ENCODE data around the gene ARMH3.
A peak's percentile ranks its signal among the peaks of the same experiment; 100 is the strongest.

The ARMH3 gene

GRCh38 chr10:101858723-101859500, 197.1 kb downstream of the ARMH3 start:
- no peak for DNase-seq (ENCODE audit: low read depth in 2 of 2)

- no peak for DNase-seq (ENCODE audit: low read depth in 2 of 2)
These were observed 198.0 kb downstream of the ARMH3 start for GRCh38 chr10:101857802-101858476.

GRCh38 chr10:101856626-101857025, 199.3 kb downstream of the ARMH3 start:
- DNase-seq (ENCODE audit: low read depth in 2 of 2), result no peak

GRCh38 chr10:101851411-101852116, 204.4 kb downstream of the ARMH3 start:
- DNase-seq (ENCODE audit: low read depth in 2 of 2), result no peak

- DNase-seq (ENCODE audit: low read depth in 2 of 2), result no peak
These were observed 205.2 kb downstream of the ARMH3 start for GRCh38 chr10:101850749-101851148.

- DNase-seq (ENCODE audit: low read depth in 2 of 2), result no peak
These were observed 207.1 kb downstream of the ARMH3 start for GRCh38 chr10:101848894-101849351.

- no peak for DNase-seq (ENCODE audit: low read depth in 2 of 2)
These were observed 207.6 kb downstream of the ARMH3 start for GRCh38 chr10:101848408-101848807.

GRCh38 chr10:101845893-101846292, 210.1 kb downstream of the ARMH3 start:
- no peak for DNase-seq (ENCODE audit: low read depth in 2 of 2)

- no peak for DNase-seq (ENCODE audit: low read depth in 2 of 2)
These were observed 212.6 kb downstream of the ARMH3 start, which contains the start of gene KCNIP2 for GRCh38 chr10:101843032-101844021. Gene KCNIP2, minus strand, starts transcription at chr10:101843800. Its CDS starts 232 bp downstream, at chr10:101843568.

- no peak for DNase-seq (ENCODE audit: low read depth in 2 of 2)
These were observed 214.1 kb downstream of the ARMH3 start for GRCh38 chr10:101841826-101842225.

GRCh38 chr10:101840741-101841453, 215.1 kb downstream of the ARMH3 start:
- peak; percentile 49 to 51 for DNase-seq (ENCODE audit: low read depth in 2 of 2)

GRCh38 chr10:101840102-101840684, 215.8 kb downstream of the ARMH3 start:
- no peak for DNase-seq (ENCODE audit: low read depth in 2 of 2)

- DNase-seq (ENCODE audit: low read depth in 2 of 2), result peak in 1 of 2 donors; percentile 46
These were observed 216.4 kb downstream of the ARMH3 start for GRCh38 chr10:101839416-101840063.

- DNase-seq (ENCODE audit: low read depth in 2 of 2), result no peak
These were observed 217.0 kb downstream of the ARMH3 start for GRCh38 chr10:101839002-101839401.

GRCh38 chr10:101838416-101838970, 217.5 kb downstream of the ARMH3 start:
- DNase-seq (ENCODE audit: low read depth in 2 of 2), result no peak

- no peak for DNase-seq (ENCODE audit: low read depth in 2 of 2)
These were observed 218.2 kb downstream of the ARMH3 start for GRCh38 chr10:101837748-101838147.

- DNase-seq (ENCODE audit: low read depth in 2 of 2), result no peak
These were observed 220.6 kb downstream of the ARMH3 start for GRCh38 chr10:101835362-101835761.

GRCh38 chr10:101834341-101834740, 221.6 kb downstream of the ARMH3 start:
- no peak for DNase-seq (ENCODE audit: low read depth in 2 of 2)

- no peak for DNase-seq (ENCODE audit: low read depth in 2 of 2)
These were observed 222.5 kb downstream of the ARMH3 start for GRCh38 chr10:101833466-101833865.

All from stimulated activated CD8-positive, alpha-beta memory T cell treated with anti-CD3 and anti-CD28 coated beads, Interleukin-7, amount 100 ng/mL, for 1 hour (primary cell).